ENCODE results near the gene ZCCHC7.
A peak's percentile ranks its signal among the peaks of the same experiment; 100 is the strongest.
"Not testable (repeated sequence)": the region's sequence is repeated elsewhere in the genome, so short reads cannot be mapped to it uniquely, and the experiment has no call there.

The ZCCHC7 gene

GRCh38 chr9:37290366-37290939 is 170.1 kb downstream of the ZCCHC7 start:
- no peak overlapping the region for H2BK120ac ChIP-seq (ENCODE audit: insufficient read depth, low read length, poor library complexity)
- no peak overlapping the region for H3K27ac ChIP-seq (ENCODE audit: low read depth, low read length)
- H2BK5ac ChIP-seq (ENCODE audit: low read depth, low read length, poor library complexity), result no peak overlapping the region
- no peak overlapping the region for H3K4ac ChIP-seq (ENCODE audit: low read depth, low read length)
- H3K36me3 ChIP-seq (ENCODE audit: control insufficient read depth in 1 of 2, insufficient read depth in 2 of 2, low read length in 2 of 2), result no peaks in the 10 kb centered on the region
- no peak overlapping the region for H3K18ac ChIP-seq (ENCODE audit: low read length)
- peak overlapping the region; percentile 43 for H4K91ac ChIP-seq (ENCODE audit: low read depth, low read length)
- WGBS (ENCODE audit: extremely low coverage, insufficient coverage, insufficient read length), result no CpG with 5 or more reads among the region's 7 CpGs
- no peaks in the 10 kb centered on the region for H3K79me2 ChIP-seq (ENCODE audit: control insufficient read depth, insufficient read depth, low read length, poor library complexity)
- H3K9me3 ChIP-seq (ENCODE audit: insufficient read depth, low read depth, low read length), result no peaks in the 10 kb centered on the region
- no peaks in the 10 kb centered on the region for H3K4me1 ChIP-seq (ENCODE audit: control insufficient read depth in 1 of 2, insufficient read depth in 2 of 2, low read length in 2 of 2)
- H3K27me3 ChIP-seq (ENCODE audit: insufficient read depth, low read length), result no peaks in the 10 kb centered on the region
- no peak overlapping the region for H3K9ac ChIP-seq (ENCODE audit: low read length)
- H3K23ac ChIP-seq (ENCODE audit: low read length), result no peak overlapping the region
- no peak overlapping the region for H2AK5ac ChIP-seq (ENCODE audit: low read length)
- H3K79me1 ChIP-seq (ENCODE audit: low read length), result peaks cover 2% of the 10 kb centered on the region
- DNase-seq, result no peak
- no peak overlapping the region for H2BK12ac ChIP-seq (ENCODE audit: low read length)
- H3K4me2 ChIP-seq (ENCODE audit: low read length), result no peak overlapping the region
- no peak overlapping the region for H3K4me3 ChIP-seq (ENCODE audit: low read depth, low read length)
- no peak overlapping the region for H2AFZ ChIP-seq (ENCODE audit: insufficient read depth, low read length, poor library complexity)
- H4K12ac ChIP-seq (ENCODE audit: low read depth, low read length), result no peak overlapping the region
- no peak overlapping the region for H3K14ac ChIP-seq (ENCODE audit: low read length)
- H4K8ac ChIP-seq (ENCODE audit: low read depth, low read length), result no peak overlapping the region

DNA sequence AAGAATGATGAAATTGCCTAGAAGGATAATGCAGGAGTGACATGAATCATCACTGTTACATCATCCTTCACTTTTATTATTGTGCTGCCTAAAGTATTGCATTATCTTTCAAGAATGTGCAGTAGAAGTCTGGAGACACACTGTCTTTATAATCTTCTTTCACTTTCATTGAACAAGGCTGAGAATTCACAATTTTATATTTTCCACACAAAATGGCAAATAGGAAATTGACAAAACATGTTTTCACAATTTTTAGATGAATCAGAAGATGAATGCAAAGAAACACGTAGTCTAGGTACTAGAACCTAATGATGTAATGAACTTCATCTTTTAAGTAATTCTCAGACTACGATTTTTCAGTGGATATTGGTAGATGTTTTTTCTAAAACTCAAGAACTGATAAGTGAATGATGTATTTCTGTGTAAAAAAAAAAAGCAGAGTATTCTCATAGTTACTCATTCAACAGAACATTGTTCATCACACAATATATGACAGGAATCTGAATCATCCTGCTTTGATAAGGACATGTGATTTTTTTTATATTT is 170.6 kb downstream of the ZCCHC7 start:
- no peak overlapping the region for H4K91ac ChIP-seq (ENCODE audit: low read depth, low read length)
- no peak overlapping the region for H3K4ac ChIP-seq (ENCODE audit: low read depth, low read length)
- H3K9me3 ChIP-seq (ENCODE audit: insufficient read depth, low read depth, low read length), result no peaks in the 10 kb centered on the region
- H2BK5ac ChIP-seq (ENCODE audit: low read depth, low read length, poor library complexity), result no peak overlapping the region
- no peak overlapping the region for H3K27ac ChIP-seq (ENCODE audit: low read depth, low read length)
- no peak overlapping the region for H3K18ac ChIP-seq (ENCODE audit: low read length)
- H2AFZ ChIP-seq (ENCODE audit: insufficient read depth, low read length, poor library complexity), result no peak overlapping the region
- H3K27me3 ChIP-seq (ENCODE audit: insufficient read depth, low read length), result no peaks in the 10 kb centered on the region
- H3K79me1 ChIP-seq (ENCODE audit: low read length), result peaks cover 2% of the 10 kb centered on the region
- H2BK12ac ChIP-seq (ENCODE audit: low read length), result no peak overlapping the region
- peak; percentile 18 to 84 for DNase-seq
- H4K8ac ChIP-seq (ENCODE audit: low read depth, low read length), result no peak overlapping the region
- H3K23ac ChIP-seq (ENCODE audit: low read length), result no peak overlapping the region
- no peak overlapping the region for H3K14ac ChIP-seq (ENCODE audit: low read length)
- H3K4me1 ChIP-seq (ENCODE audit: control insufficient read depth in 1 of 2, insufficient read depth in 2 of 2, low read length in 2 of 2), result no peaks in the 10 kb centered on the region
- no peak overlapping the region for H3K4me2 ChIP-seq (ENCODE audit: low read length)
- WGBS (ENCODE audit: extremely low coverage, insufficient coverage, insufficient read length), result no CpG with 5 or more reads among the region's 2 CpGs
- H3K4me3 ChIP-seq (ENCODE audit: low read depth, low read length), result no peak overlapping the region
- no peaks in the 10 kb centered on the region for H3K36me3 ChIP-seq (ENCODE audit: control insufficient read depth in 1 of 2, insufficient read depth in 2 of 2, low read length in 2 of 2)
- H2BK120ac ChIP-seq (ENCODE audit: insufficient read depth, low read length, poor library complexity), result no peak overlapping the region
- H2AK5ac ChIP-seq (ENCODE audit: low read length), result no peak overlapping the region
- no peaks in the 10 kb centered on the region for H3K79me2 ChIP-seq (ENCODE audit: control insufficient read depth, insufficient read depth, low read length, poor library complexity)
- no peak overlapping the region for H4K12ac ChIP-seq (ENCODE audit: low read depth, low read length)
- no peak overlapping the region for H3K9ac ChIP-seq (ENCODE audit: low read length)

- H2AK5ac ChIP-seq (ENCODE audit: low read length); H2BK120ac ChIP-seq (ENCODE audit: insufficient read depth, low read length, poor library complexity); H3K4me3 ChIP-seq (ENCODE audit: low read depth, low read length); H3K4me1 ChIP-seq (ENCODE audit: control insufficient read depth in 1 of 2, insufficient read depth in 2 of 2, low read length in 2 of 2); H3K79me1 ChIP-seq (ENCODE audit: low read length); H3K4ac ChIP-seq (ENCODE audit: low read depth, low read length); H3K23ac ChIP-seq (ENCODE audit: low read length); H3K27me3 ChIP-seq (ENCODE audit: insufficient read depth, low read length); H3K9me3 ChIP-seq (ENCODE audit: insufficient read depth, low read depth, low read length); H3K36me3 ChIP-seq (ENCODE audit: control insufficient read depth in 1 of 2, insufficient read depth in 2 of 2, low read length in 2 of 2); H2BK12ac ChIP-seq (ENCODE audit: low read length); H4K91ac ChIP-seq (ENCODE audit: low read depth, low read length); H2BK5ac ChIP-seq (ENCODE audit: low read depth, low read length, poor library complexity); H4K12ac ChIP-seq (ENCODE audit: low read depth, low read length); H3K18ac ChIP-seq (ENCODE audit: low read length); H3K27ac ChIP-seq (ENCODE audit: low read depth, low read length); H3K9ac ChIP-seq (ENCODE audit: low read length); H3K4me2 ChIP-seq (ENCODE audit: low read length); H3K79me2 ChIP-seq (ENCODE audit: control insufficient read depth, insufficient read depth, low read length, poor library complexity); H3K14ac ChIP-seq (ENCODE audit: low read length); H2AFZ ChIP-seq (ENCODE audit: insufficient read depth, low read length, poor library complexity); H4K8ac ChIP-seq (ENCODE audit: low read depth, low read length): not testable (repeated sequence)
- WGBS (ENCODE audit: extremely low coverage, insufficient coverage, insufficient read length), result no CpG with 5 or more reads among the region's 10 CpGs
- DNase-seq, result peak in 1 of 2 donors; percentile 51
Measured at GRCh38 chr9:37291612-37292238, 171.4 kb downstream of the ZCCHC7 start.

DNA sequence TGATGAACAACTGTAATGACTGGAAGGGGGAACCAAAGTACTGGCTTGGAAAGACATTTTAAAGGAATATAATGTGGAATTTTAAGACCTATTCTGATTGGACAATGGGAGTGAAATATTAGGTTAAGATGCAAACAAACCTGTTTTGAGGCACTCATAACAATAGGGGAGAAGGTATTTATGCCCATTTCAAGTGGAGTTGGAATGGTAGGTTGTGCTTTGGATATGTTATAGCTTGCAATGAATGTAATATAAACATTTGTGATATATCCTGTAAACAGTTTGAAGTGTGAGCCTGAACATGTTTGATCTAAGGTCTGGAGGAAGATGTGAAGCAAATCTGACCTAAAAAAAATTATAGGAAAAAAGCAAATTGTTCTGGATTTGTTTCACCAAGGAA is 172.5 kb downstream of the ZCCHC7 start:
- Histone ChIP-seq H3K4me3 (ENCODE audit: low read depth, low read length) (no peak overlapping the region), H3K4ac (ENCODE audit: low read depth, low read length) (no peak overlapping the region), H3K18ac (ENCODE audit: low read length) (no peak overlapping the region), H2BK12ac (ENCODE audit: low read length) (no peak overlapping the region), H2BK5ac (ENCODE audit: low read depth, low read length, poor library complexity) (no peak overlapping the region), H3K27ac (ENCODE audit: low read depth, low read length) (no peak overlapping the region), H4K91ac (ENCODE audit: low read depth, low read length) (no peak overlapping the region), H3K27me3 (ENCODE audit: insufficient read depth, low read length) (no peaks in the 10 kb centered on the region), H3K14ac (ENCODE audit: low read length) (no peak overlapping the region), H2AK5ac (ENCODE audit: low read length) (no peak overlapping the region), H3K4me1 (ENCODE audit: control insufficient read depth in 1 of 2, insufficient read depth in 2 of 2, low read length in 2 of 2) (no peaks in the 10 kb centered on the region), H3K23ac (ENCODE audit: low read length) (no peak overlapping the region), H3K79me1 (ENCODE audit: low read length) (peaks cover 2% of the 10 kb centered on the region), H2BK120ac (ENCODE audit: insufficient read depth, low read length, poor library complexity) (no peak overlapping the region), H3K4me2 (ENCODE audit: low read length) (no peak overlapping the region), H3K79me2 (ENCODE audit: control insufficient read depth, insufficient read depth, low read length, poor library complexity) (no peaks in the 10 kb centered on the region), H4K8ac (ENCODE audit: low read depth, low read length) (no peak overlapping the region), H2AFZ (ENCODE audit: insufficient read depth, low read length, poor library complexity) (no peak overlapping the region), H3K36me3 (ENCODE audit: control insufficient read depth in 1 of 2, insufficient read depth in 2 of 2, low read length in 2 of 2) (no peaks in the 10 kb centered on the region), H3K9me3 (ENCODE audit: insufficient read depth, low read depth, low read length) (no peaks in the 10 kb centered on the region), H3K9ac (ENCODE audit: low read length) (no peak overlapping the region), H4K12ac (ENCODE audit: low read depth, low read length) (no peak overlapping the region)
- peak in 1 of 2 donors; percentile 39 for DNase-seq

All from trophoblast cell (in vitro differentiated cells and primary cell).